GM18507 (cell line): ENCODE results near the gene RNASE4.
"Not testable (repeated sequence)": the region's sequence is repeated elsewhere in the genome, so short reads cannot be mapped to it uniquely, and the experiment has no call there.

ENCODE experiments used
- DNase-seq: peaks from one replicate; pipeline ENCODE4 v3.0.0; 2011; ENCODE audit warnings: low read depth; ENCODE audit not compliant: insufficient read length; ENCODE audit errors: extremely low spot score
- FAIRE-seq: peaks from 2 replicates; lab custom pipeline; 2011; peaks lifted over from hg19 to GRCh38; lab: Jason Lieb, UNC

Gene RNASE4

GRCh38 chr14:20692116-20692751 is 7.9 kb downstream of the RNASE4 start:
- DNase-seq = no peak
- no peak for FAIRE-seq

- FAIRE-seq (no peak), DNase-seq (no peak)
Observed at GRCh38 chr14:20696764-20697163, 12.4 kb downstream of the RNASE4 start.

GRCh38 chr14:20697273-20698017 is 13.1 kb downstream of the RNASE4 start:
- DNase-seq (no peak), FAIRE-seq (peak; percentile 84)

- FAIRE-seq (no peak), DNase-seq (no peak)
Observed at GRCh38 chr14:20698018-20698329, 13.6 kb downstream of the RNASE4 start.

GRCh38 chr14:20698934-20699333 is 14.6 kb downstream of the RNASE4 start:
- DNase-seq (no peak), FAIRE-seq (no peak)

GRCh38 chr14:20699931-20700330 is 15.6 kb downstream of the RNASE4 start:
- FAIRE-seq (no peak), DNase-seq (no peak)

- FAIRE-seq, DNase-seq: not testable (repeated sequence)
Observed at GRCh38 chr14:20700965-20701364, 16.6 kb downstream of the RNASE4 start.

- no peak for DNase-seq
- FAIRE-seq = no peak
Observed at GRCh38 chr14:20706657-20707355, 22.4 kb downstream of the RNASE4 start.

GRCh38 chr14:20707622-20708021 is 23.3 kb downstream of the RNASE4 start:
- FAIRE-seq (no peak), DNase-seq (no peak)

GRCh38 chr14:20711261-20711660 is 26.9 kb downstream of the RNASE4 start:
- DNase-seq = no peak
- no peak for FAIRE-seq

GRCh38 chr14:20711685-20712084 is 27.3 kb downstream of the RNASE4 start:
- DNase-seq (no peak), FAIRE-seq (no peak)

- no peak for FAIRE-seq
- no peak for DNase-seq
Observed at GRCh38 chr14:20712904-20713303, 28.5 kb downstream of the RNASE4 start.

- DNase-seq (no peak), FAIRE-seq (no peak)
Observed at GRCh38 chr14:20714593-20715250, 30.4 kb downstream of the RNASE4 start.

GRCh38 chr14:20719777-20720176 is 35.4 kb downstream of the RNASE4 start:
- no peak for FAIRE-seq

GRCh38 chr14:20720741-20721140 is 36.4 kb downstream of the RNASE4 start:
- DNase-seq (no peak), FAIRE-seq (no peak)

More at GRCh38 chr14:20719777-20720176, 35.4 kb downstream of the RNASE4 start:
- DNase-seq = no peak

- DNase-seq (no peak), FAIRE-seq (no peak)
Observed at GRCh38 chr14:20722016-20722415, 37.7 kb downstream of the RNASE4 start.

- DNase-seq = no peak
- no peak for FAIRE-seq
Observed at GRCh38 chr14:20723488-20723887, 39.1 kb downstream of the RNASE4 start.

GRCh38 chr14:20726121-20726520 is 41.8 kb downstream of the RNASE4 start:
- not testable (repeated sequence) for FAIRE-seq, DNase-seq

GRCh38 chr14:20726531-20726930 is 42.2 kb downstream of the RNASE4 start:
- DNase-seq = no peak
- FAIRE-seq = no peak

GRCh38 chr14:20730891-20731290 is 46.5 kb downstream of the RNASE4 start:
- FAIRE-seq = no peak
- no peak for DNase-seq
